ENCODE results near the gene MROH2B.

DNA sequence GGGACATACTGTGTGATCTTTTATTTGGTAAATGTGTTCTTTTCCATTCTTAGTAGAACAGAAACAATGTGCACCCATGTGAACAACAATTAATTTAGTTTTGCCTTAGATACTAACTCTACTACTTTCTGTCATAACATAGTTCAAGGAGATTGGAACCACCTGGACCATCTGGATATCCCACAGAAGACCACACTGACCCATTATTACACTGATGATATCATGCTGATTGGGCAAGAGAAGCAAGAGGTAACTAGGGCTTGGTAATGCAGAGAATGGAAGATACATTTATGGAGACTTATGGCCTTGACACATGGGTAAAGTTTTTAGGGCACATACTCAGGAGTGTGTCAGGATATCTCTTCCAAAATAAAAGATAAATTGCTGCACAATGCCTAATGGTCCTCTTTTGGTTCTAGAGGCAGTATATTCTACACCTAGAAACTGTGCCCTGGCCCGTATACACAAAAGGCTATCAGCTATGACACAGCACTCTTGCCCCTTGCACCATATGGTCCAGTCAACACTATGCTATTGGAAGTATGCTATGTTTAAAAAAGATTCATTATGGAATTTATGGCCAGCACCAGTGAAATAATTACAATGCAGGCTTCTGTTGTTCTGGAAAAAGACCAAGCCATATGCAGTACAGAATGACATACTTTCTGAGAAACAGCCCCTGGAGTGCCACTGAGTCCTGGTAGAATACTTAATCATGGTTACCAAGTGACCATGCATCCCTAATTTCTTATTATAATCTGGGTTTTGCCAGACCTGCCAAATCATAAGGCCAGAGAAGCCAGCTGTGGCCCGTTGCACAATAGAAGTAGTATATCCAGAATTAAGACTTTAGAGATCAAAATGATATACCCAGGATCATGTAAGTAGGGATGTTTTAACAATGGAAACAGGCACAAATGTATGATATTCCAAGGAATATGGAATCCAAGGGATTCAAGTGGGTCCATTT lies 41.6 kb upstream of the MROH2B start:
- no peak for TF ChIP-seq TAF1 (IDR thresholded peaks at IDR 0.05; ENCODE audit: low read depth, low read length)
- no peak for TF ChIP-seq POLR2AphosphoS5 (IDR thresholded peaks at IDR 0.05; ENCODE audit: low read depth, low read length)
- no peak for TF ChIP-seq POLR2A (IDR thresholded peaks at IDR 0.05; ENCODE audit: low read depth, low read length)
- no peak for TF ChIP-seq PAX5 (IDR thresholded peaks at IDR 0.05; ENCODE audit: insufficient read depth, low read length, severe bottlenecking)
- TF ChIP-seq SPI1 (IDR thresholded peaks at IDR 0.05; ENCODE audit: low read depth, low read length), result no peak
- no peak for TF ChIP-seq POU2F2 (IDR thresholded peaks at IDR 0.05; ENCODE audit: low read depth, low read length)
